ENCODE results near the gene SMIM9.

GRCh38 chrX:154818916-154819770 lies 15.3 kb downstream of the SMIM9 start:
- TF ChIP-seq POLR2A (IDR thresholded peaks at IDR 0.05) (no peak), CTCF (IDR thresholded peaks at IDR 0.05) (no peak)
